Measurements from ENCODE around the gene MAGI3.
"Not testable (repeated sequence)": the region's sequence is repeated elsewhere in the genome, so short reads cannot be mapped to it uniquely, and the experiment has no call there.

The MAGI3 gene

GRCh38 chr1:113515498-113515897 lies 125.2 kb downstream of the MAGI3 start:
- no peak for DNase-seq (ENCODE audit: low read depth in 2 of 2)

DNA sequence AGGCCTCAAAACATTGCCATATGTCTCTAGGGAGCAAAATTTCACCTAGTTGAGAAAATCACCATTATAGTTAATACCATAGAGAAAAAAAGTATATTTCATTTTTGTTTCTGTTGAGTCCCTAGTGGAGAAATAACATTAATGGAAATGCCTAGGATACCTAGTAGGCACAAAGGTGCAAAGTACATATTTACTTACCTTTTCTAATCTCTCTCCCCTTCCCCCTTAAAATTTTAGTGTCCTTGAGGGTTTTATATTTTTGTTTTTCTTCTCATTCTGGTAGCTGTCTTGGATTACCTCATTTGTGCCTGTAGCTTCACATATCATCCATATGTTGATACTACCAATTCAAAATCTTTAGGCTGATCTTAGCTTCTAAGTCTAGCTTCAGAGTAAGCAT lies 127.0 kb downstream of the MAGI3 start:
- no peak for DNase-seq (ENCODE audit: low read depth in 2 of 2)

DNA sequence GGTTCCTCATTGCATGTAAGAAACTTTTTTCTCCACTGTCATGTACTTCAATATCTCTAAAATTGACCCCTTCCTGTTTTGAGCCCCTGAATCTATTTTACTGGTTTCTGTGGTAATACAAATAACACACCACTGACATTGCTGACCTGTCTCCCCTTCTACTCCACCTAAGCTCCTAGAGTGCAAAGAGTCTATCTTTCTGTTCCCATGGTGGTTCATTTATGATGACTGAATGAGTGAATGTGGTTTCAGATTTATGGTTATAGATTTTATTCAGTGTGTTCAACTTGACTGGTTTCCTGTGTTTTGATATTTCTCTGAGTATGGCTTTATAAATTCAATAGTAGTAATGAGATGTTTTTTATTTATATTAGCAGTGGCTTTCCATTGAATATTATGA lies 127.7 kb downstream of the MAGI3 start:
- DNase-seq (ENCODE audit: low read depth in 2 of 2): no peak

- no peak for DNase-seq (ENCODE audit: low read depth in 2 of 2)
Measured at GRCh38 chr1:113519556-113519955, 129.2 kb downstream of the MAGI3 start.

- DNase-seq (ENCODE audit: low read depth in 2 of 2): no peak
Measured at GRCh38 chr1:113530021-113530420, 139.7 kb downstream of the MAGI3 start.

DNA sequence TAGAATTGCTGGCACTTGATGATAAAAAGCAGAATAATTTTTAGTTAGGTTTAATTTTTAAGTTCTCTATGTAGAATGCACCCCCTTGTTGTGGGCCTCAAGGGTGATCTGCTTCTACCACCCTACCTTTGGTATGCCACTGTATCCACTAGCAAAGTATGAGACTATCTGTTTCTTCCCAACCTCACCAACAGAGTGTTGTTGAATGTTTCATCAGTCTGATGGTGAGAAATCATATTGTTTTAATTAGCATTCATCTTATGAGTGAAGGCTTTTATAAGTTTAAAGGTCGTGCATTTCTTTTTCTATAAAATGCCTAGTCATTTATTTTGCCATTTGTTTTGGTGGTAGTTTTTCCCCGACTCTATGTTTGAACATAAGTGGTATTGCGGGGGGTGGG lies 141.0 kb downstream of the MAGI3 start:
- DNase-seq (ENCODE audit: low read depth in 2 of 2): no peak

GRCh38 chr1:113533061-113533460 lies 142.7 kb downstream of the MAGI3 start:
- DNase-seq (ENCODE audit: low read depth in 2 of 2): no peak

DNA sequence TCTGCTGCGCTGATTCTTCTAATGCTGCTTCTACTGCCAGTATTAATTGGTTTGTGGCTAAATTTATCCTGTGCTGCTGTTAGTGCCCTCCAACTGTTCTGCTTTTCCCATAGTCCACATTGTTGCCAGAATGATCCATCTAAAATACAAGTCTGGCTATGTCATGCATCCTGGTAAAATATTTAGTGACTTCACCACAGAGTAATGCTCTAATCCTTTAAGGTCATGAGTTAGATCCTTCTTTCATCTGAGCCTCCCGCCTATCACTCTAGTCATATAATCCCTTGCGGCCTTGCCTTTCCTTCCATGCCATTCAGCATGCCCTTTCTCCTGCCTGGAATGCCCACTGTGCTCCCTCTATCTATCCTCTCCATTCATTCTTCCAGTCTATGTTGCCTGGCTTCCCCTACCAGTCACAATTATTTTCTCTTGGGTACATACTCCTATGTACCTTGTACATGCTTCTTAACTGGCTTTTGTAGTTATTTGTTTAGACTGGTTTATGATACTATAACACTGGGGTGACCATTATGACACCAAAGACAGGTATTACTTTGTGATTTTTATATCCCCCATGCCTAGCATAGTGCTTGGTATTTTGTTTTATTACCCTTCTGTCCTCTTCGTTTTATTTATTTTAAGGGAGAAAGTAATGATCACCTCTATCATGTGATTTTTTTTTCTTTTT lies 144.0 kb downstream of the MAGI3 start:
- no peak for DNase-seq (ENCODE audit: low read depth in 2 of 2)

GRCh38 chr1:113534875-113535274 lies 144.6 kb downstream of the MAGI3 start:
- DNase-seq (ENCODE audit: low read depth in 2 of 2): no peak

GRCh38 chr1:113536182-113536780 lies 146.0 kb downstream of the MAGI3 start:
- DNase-seq (ENCODE audit: low read depth in 2 of 2): no peak

- no peak for DNase-seq (ENCODE audit: low read depth in 2 of 2)
Measured at GRCh38 chr1:113538225-113538624, 147.9 kb downstream of the MAGI3 start.

GRCh38 chr1:113540335-113540734 lies 150.0 kb downstream of the MAGI3 start:
- no peak for DNase-seq (ENCODE audit: low read depth in 2 of 2)

DNA sequence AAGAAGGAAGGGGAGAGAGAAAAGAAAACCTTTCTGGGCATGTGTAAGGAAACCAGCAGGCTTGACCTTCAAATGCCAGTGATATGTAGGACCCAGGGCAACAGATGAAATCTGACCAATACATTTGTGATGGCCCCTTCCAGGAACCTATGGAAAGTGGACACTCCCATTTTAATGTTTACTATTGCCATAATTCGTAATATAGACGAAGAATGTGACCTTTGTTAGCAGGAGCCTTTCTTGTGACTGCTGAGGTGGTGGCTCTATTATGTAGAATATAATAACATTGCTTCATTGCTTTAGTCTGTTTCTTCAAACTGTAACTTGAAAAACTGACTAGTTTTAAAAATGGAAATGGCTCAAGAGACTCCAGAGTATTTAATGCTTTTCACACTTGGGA lies 150.8 kb downstream of the MAGI3 start:
- no peak for DNase-seq (ENCODE audit: low read depth in 2 of 2)

GRCh38 chr1:113542221-113542701 lies 151.9 kb downstream of the MAGI3 start:
- DNase-seq (ENCODE audit: low read depth in 2 of 2): no peak

- no peak for DNase-seq (ENCODE audit: low read depth in 2 of 2)
Measured at GRCh38 chr1:113543110-113543509, 152.8 kb downstream of the MAGI3 start.

- no peak for DNase-seq (ENCODE audit: low read depth in 2 of 2)
Measured at GRCh38 chr1:113545210-113545609, 154.9 kb downstream of the MAGI3 start.

DNA sequence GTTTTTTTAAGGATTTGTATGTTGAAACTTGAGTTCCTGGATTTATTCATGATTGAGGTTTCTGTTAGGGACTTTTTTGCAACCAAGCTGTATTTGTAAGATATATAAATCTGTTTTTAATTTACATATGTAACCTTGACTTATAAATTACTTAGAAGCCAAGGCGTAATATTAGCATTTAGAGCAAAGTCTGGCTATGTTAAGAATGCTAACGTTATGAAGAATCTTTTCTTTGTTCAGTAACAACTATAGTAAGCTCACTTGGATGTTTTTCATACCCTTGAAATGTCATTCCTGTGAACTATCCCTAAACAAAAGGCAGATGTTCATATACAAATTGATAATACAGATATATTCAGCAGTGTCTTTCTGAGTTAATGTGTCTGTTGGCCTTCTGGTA lies 155.3 kb downstream of the MAGI3 start:
- DNase-seq (ENCODE audit: low read depth in 2 of 2): no peak

GRCh38 chr1:113551728-113552127 lies 161.4 kb downstream of the MAGI3 start:
- DNase-seq (ENCODE audit: low read depth in 2 of 2): no peak

- DNase-seq (ENCODE audit: low read depth in 2 of 2): no peak
Measured at GRCh38 chr1:113552244-113552643, 161.9 kb downstream of the MAGI3 start.

DNA sequence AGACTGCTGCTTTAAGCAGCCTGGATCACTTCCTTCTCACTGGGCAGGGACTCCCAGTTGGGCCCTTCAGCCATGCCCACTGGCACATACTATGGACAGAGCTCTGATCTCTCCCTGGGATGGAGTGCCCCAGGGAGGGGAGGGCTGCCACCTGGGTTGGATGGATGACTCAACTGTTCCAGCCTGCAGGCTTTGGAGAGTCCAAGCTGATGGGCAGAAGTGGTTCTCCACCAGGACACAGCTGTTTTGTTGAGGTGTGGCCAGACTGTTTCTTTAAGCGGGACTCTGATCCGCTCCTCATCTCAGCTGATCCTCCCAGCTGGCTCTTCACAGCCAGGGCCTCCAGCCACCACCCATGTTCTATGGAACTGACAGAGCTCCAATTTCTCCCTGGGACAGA lies 166.9 kb downstream of the MAGI3 start:
- DNase-seq (ENCODE audit: low read depth in 2 of 2): no peak

- no peak for DNase-seq (ENCODE audit: low read depth in 2 of 2)
Measured at GRCh38 chr1:113565621-113566020, 175.3 kb downstream of the MAGI3 start.

DNA sequence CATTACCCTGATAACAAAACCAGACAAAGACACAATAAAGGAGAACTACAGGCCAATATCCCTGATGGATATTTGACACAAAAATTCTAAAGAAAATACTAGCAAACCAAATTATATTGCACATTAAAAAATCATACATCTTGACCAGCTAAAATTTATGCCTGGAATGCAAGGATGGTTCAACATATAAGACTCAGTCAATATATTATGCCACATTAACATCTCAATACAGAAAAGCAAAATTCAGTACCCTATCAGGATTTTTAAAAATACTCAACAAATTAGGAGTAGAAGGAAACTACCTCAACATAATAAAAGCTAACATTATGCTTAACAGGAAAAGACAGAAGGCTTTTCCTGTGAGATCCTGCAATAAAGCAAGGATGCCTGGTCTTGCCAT lies 177.1 kb downstream of the MAGI3 start:
- DNase-seq (ENCODE audit: low read depth in 2 of 2): no peak

GRCh38 chr1:113575744-113576260 lies 185.5 kb downstream of the MAGI3 start:
- not testable (repeated sequence) for DNase-seq (ENCODE audit: low read depth in 2 of 2)

Measured in stimulated activated CD8-positive, alpha-beta memory T cell treated with anti-CD3 and anti-CD28 coated beads, Interleukin-7, amount 100 ng/mL, for 1 hour (primary cell).